NK-92 treated with Interleukin-12 subunit alpha and Interleukin-12 subunit beta, amount 100 ng/mL, for 24 hours (cell line): ENCODE results near the gene PTTG1IP.
"Not testable (repeated sequence)": the region's sequence is repeated elsewhere in the genome, so short reads cannot be mapped to it uniquely, and the experiment has no call there.

Experiments used
- DNase-seq: peaks from one replicate; lab custom pipeline; 2025; lab: John Stamatoyannopoulos, UW

PTTG1IP gene

DNA sequence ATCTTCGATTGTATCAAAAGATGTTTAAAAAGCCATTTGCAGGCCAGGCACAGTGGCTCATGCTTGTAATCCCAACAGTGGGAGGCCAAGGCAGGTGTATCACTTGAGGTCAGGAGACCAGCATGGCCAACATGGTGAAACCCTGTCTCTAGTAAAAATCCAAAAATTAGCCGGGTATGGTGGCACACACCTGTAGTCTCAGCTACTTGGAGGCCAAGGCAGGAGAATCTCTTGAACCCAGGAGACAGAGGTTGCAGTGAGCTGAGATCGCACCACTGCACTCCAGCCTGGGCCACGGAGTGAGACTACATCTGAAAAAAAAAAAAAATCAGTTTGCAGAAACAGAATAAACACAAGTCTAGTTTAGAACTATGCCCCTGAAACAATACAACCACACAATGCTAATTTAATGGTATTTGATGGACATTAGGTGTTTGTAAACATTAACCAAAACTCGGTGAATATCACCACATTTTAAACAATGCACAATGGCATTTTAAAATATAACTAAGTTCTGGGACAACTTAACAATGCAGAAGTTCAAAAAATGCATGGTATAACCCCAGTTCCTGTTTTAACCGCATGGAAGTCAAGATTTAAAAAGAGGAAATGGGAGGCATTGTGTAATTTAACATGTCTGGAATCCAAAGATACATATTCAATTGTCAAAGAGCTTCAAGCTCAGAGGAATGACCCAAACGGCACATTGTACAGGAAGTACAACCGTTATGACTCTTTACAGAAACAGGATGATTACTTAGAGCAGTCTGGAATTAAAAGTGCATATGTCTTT lies 7.1 kb upstream of the PTTG1IP start:
- DNase-seq = no peak

DNA sequence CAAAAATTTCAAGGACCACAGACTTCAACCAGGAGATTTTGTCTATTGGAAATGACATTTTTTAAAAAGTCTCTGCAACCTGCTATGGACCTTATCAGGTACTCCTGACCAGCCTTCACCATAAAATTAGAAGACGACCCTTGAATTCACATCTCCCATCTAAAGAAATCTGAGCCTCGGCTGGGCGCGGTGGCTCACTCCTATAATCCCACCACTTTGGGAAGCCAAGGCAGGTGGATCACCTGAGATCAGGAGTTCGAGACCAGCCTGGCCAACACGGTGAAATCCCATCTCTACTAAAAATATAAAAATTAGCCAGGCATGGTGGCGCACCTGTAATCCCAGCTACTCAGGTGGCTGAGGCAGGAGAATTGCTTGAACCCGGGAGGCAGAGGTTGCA lies 5.7 kb upstream of the PTTG1IP start:
- DNase-seq = not testable (repeated sequence)

DNA sequence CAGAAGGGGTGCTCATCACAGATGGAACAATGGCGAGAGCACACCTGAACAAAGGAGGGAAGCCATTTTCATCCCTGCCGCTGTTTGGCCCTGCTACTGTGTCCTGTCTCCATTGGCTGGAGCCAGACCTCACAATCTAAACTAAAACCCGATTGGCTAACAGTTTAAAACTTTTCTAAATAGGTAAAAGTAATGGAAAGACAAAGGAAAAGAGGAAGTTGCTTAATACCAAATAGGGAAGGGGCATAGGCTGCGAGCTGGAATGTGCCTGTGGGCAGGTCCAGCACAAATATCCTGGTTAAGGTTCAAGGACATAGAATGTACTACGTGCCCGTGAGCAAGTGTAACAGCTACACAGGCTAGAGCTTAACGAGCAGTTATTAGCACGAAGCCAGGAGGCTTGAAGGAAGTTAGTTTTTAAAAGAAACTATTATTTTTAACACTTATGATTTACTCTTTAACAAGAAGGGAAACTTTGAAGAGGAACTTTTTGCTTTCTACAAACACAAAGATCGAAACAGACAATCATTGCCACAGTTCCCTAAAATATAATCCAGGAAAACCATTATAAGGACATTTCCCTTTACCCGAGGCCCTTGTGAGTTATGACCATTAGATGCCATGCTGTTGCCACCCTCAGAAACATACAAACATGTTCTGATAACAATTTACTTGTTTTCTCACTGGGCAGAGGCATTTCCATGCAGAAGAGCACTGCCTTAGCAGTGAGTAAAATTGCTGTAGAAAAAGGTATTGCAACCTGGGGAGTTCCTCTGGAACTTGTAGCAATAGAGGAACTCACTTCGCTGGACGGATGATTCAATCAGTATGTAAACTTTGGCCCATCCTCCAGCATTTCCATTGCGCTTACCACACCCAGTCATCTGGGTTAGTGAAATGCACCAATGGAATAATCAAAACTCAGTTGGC lies 4.8 kb upstream of the PTTG1IP start:
- DNase-seq = no peak

DNA sequence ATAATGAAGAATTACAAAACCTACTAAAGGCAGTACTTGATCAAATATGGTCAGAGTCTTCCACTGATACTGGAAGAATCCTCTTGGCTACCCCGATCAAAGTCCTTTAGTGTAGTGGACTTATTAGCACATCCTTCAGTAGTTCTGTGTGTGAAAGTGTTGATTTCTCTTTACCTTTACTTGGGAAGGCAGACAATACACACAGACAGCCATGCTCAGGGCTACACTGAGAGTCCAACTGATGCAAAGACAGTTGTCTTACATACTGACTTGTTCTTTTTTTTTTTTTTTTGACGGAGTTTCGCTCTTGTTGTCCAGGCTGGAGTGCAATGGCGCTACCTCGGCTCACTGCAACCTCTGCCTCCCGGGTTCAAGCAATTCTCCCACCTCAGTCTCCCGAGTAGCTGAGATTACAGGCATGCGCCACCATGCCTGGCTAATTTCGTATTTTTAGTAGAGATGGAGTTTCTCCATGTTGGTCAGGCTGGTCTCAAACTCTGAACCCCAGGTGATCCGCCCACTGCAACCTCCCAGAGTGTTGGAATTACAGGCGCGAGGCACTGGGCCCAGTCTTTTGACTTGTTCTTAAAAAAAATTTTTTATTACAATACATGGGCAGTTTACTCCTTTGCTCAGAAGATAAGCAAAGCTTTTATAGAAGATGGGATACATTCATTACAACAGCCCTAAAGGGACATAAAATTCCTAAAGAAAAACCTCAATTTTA lies 3.5 kb upstream of the PTTG1IP start:
- no peak for DNase-seq

DNA sequence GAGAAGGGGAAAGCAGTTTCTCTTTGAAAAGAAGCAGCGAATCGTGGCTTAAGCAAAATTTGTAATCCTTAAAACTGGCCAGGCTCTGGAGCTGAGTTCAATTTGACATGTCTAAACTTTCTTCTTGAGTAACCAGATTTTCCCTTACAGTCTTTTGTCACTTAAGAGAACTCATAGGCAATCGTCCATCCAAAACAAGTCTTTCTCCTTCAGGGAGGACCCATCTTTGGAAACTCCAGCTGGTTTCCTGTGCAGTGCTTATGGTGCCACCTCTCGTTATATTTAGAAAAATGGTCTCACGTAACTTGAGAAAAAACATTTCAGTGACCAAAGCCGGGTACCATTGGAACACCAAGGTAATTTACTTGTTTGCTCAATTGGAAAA lies 1.8 kb upstream of the PTTG1IP start:
- DNase-seq = no peak

DNA sequence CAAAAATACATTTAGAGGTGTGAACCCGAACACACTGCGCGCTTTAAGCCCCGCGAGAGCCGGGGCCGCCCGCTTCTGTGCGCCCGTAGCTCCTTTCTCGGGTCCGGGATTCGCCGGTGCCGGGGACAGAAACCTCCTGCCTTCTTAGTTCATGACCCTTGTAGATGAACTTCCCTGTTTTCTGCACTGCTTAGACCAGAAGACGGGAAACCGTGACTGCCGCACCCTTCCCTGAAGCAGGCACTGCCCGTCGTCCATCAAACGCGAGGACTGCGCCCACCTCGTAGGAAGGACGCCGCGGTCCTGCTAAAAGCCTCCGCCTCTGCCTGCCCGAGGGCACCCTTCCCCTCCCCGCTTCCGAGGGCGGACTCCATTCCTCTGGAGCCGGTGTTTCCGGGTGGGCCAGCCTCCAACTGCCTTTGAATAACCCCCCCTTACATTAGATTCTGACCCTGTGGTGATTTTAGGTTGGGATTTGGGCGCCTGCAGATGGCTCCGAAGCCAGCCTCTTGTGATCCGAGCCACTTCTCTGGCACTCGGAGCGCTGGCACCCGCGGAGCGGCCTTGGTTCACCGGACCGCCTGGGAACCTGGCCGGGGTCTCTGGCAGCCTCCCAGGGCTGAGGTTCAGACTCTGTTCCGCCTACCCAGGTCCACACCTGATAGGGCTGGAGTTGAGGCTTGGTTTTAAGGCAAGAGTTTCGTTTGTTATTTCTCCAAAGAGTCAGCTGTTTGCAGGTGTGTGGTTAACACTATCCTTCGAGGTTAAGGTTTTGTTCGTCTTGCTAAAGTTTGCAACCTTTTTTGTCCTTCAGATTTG lies 1.2 kb upstream of the PTTG1IP start:
- no peak for DNase-seq

DNA sequence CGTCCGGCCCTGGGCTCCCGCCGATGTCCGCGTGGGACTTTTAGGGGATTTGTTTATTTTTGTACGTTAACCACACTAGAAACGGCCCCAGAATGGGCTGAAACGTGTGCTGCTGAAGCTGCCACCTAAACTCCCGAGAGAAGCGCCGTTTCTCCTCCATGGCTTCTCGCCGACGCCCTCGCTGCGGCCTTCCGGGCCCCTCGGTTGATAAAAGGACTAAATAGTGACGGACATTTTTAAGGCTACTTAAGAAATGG lies 678 bp upstream of the PTTG1IP start:
- DNase-seq = no peak

DNA sequence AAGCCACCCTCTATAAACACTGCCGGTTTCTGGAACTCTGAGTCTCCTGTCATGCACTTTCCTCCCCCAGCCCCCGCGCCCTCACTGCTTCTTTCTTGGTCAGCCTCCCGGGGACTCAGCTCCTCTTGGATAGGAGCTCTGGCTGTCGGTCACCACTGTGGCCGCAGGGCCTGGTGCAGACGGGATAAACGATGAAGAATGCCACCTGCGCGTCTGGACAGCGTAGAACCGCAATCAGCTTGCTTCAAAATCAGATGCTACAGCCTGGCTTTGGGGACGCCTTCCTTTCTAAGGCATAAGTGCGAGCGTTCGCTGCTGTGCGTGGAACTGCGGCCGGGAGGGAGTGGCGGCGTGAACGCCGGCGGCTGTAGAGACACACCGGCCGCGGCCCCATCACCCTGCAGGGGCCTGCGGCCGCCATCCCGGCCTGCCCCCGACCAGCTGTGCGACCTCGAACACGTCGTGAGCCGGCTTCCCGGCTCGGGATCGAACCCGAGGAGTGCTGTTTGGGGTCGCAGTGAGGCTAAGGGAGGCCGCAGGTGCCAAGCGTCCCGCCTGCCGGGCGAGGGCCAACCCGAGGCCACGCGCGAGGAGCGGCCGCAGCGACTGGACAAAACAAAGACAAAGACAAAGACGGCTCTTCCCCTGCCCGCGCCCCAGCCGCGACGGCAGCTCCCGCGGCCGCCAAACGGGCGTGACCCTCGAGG lies 688 bp downstream of the PTTG1IP start:
- no peak for DNase-seq

DNA sequence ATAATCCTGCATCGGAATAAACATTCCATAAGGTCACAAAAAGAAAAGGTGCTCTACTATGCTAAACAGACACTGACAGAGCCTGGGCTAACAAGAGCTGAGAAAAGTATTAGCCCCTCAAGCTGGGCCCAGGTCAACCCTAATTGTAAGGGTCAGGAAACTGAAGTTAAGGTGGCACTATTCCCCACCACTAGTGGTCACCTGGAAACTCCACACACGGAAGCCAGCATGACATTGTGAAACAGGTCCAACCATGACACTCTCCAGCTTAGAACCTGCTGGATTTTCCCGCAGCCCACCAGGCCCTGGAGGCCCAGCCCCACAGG lies 1.2 kb downstream of the PTTG1IP start:
- DNase-seq = no peak

DNA sequence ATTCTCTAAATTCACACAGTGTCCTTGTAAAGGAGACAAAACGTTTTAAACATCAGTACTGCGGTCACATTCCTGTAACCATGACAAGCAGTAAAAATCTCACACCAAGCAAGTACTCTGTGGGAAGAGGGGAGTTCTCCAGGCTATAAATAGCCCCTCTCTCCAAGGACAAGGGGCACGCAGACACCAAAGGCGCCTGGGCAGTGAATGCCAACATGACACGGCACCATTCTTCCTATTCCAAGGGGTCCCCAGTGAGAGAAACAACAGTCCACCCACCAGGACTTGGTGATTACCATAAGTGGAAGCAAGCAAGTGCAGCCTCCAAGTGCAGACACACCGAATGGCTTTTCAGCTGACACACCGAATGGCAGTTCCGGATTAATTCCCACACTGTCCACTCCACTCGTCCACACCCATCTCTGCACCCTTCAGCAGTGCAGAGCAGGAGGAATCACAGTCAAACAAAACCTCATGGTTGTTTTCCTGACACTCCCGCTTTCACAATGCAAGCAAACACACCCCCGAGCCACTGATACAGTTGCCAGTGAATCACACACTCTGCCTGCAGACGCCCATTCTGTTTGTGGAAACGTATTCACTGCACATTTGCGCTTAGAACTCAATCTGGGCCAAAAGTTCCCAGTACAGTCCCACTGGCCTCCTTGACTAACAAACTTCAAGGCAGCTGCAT lies 1.8 kb downstream of the PTTG1IP start:
- DNase-seq = no peak

DNA sequence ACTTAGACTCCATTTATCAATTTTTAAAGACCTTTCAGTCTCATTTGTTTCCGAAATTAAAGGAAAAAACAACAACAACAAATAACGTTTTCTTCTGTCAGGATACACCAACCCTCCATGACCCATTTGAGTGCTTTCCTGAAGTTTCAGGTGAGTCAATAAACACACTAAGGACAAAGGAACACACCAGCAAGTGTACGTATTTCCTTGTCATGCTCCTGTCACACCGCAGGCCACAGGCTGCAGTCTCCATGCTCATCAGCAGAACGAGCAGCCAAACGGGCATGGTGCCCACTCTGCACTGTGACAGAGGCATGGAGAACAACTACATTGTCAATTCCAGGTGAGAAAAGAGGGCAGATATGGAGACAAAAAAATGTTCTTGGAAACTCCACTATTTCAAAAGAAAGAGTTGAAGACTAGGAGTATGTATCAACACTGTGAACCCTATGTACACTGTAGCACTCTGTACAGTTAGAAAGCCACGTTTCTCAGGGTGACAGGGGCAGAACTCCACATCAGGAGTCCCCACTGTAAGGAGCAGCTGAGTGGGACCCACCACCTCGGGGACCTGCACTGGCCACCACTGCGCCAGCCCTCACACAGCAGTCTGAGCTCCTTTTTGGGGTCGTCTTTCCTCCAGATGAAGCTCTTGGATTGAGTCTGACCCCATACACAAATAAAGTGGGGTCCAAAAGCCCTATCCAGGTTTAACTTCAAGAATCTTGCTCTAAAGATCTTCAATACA lies 2.6 kb downstream of the PTTG1IP start:
- no peak for DNase-seq

DNA sequence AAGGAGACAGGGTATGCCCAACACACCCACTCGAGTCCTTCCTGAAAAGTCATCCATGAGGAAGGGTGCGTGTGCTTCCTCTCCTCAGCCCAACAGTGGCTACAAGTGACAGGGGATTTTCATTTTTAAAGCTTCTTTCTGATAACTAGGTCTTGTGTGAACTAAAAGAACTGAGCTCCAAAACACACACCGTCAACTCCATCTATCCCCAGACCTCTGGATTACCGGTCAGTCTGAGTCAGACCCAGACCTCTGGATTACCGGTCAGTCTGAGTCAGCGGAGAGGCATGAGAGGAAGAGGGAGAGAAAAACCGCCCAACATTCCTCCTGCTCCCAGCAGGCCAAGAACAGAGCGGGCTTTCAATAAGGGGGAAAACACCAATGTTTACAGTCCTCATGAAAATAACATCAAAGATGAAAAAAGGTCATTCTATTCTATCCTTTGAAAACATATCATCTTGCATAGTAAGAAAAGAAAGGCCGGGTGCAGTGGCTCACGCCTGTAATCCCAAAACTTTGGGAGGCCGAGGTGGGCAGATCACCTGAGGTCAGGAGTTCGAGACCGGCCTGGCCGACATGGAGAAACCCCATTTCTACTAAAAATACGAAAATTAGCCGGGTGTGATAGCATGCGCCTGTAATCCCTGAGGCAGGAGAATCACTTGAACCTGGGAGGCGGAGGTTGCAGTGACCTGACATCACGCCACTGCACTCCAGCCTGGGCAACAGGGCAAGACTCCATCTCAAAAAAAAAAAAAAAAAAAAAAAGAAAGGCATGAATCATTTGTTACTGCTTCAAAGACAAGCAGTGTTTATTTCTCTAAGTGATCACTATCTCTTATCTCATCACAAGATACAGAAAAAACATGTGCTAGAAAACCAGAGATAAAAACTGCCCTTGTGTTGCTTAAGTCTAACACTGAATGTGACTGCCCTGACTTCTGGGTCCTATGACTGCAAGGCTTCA lies 3.4 kb downstream of the PTTG1IP start:
- DNase-seq = no peak

DNA sequence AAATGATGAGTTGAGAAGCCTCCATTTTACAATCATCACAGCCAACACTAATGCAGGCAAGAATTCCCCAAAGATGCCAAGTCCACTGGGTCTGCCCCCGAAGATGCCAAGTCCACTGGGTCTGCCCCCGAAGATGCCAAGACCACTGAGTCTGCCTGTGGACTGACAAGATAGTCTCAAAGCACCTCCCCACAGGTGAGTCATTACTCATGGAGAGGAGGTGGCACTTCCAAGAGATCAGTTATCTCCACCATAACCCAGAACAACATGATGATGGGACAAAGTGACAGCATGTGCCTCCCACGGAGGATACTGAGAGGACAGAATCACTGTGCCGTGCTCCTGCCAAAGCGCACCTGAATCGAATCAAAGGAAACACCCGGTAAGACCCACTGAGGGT lies 4.8 kb downstream of the PTTG1IP start:
- DNase-seq = no peak

DNA sequence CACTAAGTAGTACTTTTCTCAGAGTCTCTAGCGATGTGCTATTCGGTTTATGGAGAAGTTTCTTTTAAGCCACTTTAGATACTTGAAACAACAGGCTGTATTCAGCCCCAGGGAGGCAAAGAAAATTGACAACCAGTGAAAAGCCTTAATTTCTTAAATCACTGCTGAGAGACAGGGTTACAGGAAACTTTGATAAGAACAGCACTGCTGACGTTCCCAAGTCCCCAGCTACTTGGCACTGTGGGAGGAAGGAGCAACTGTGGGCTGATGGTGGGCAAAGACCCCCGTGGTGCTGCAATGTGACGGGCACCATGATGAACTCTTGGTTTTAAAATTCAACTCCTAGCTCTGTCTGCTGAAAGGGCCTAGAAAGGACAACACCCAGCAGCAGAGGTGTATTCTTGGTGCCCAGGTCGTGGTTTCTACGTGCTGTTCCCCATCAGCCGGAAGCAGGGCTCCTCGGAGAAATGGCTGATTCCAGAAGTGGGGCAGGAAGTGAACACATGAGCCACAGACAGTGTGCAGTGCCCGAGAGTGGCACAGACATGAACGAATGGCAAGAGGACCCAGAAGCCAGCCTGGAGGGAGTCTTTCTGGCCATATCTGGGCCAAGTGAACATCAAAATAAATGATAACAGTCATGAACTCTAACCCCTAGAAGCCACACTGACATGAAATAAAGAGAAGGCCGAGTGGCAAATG lies 5.3 kb downstream of the PTTG1IP start:
- no peak for DNase-seq

DNA sequence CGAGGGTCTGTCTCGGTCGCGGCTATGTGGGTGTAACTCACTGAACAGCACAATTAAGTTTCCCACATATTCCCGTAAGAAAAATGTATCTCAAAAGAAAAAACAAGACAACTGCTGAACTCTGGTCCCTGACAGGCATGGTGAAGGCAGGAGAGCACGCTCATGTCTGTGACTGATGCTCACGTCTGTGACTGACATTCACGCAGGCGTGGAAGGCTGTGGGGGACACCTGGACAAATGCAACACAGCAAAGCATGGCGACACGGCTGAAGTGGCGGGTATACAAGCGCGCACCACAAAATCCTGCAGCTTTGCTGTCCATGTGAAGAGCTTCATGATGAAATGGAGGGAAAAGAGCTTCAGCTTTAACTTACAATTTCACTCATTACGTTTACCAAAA lies 6.0 kb downstream of the PTTG1IP start:
- DNase-seq = no peak

DNA sequence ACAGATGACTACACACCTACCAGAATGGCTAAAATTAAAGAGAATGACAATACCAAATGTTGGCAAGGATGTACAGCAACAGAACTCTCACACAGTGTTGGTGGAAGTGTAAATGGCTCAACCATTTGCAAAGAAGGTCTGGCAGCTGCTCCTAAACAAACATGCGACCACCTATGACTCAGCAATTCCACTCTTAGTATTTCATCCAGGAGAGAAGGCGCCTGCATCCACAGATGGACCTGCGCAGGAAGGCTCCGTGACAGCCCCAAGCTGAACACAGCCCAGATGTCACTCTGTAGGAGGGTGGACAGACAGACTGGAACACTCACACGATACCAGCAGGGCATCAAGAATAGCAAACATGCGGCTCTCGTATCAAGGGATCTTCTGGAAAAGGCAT lies 6.7 kb downstream of the PTTG1IP start:
- DNase-seq = no peak

DNA sequence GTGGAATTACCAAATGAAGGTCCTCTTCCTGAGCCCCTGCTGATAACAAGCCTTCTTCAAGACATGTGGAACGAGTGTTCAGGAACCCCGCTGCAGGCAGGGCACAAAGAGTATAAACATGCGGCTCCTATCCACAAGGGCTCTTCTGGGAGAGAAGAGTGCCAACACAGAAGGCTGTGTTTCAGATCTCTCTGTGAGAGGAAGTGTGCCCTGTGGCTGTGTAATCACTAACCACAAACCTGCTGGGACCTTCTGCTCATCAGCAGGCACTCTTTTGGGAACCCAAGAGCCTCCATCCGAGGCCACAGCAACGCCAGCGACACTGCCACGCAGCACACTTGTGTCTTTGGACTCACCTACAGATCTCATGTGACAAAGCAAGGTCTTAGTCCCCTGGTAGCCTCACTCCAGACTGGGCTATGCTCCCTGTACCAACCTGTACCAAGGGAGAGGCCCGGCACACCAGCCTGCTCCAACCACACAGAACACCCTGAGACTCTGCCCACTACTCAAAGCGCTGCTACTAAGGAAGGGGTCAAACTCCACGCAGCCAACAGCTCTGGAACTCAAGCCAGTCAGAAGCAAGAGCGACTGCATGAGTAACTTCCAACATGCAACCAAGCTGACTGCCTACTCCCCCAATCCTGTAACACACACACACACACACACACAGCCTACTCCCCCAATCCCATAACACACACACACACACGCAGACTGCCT lies 7.8 kb downstream of the PTTG1IP start:
- no peak for DNase-seq
